Endothelial cell of umbilical vein (primary cell): ENCODE results near the gene SEC11C. TPM values are rescaled to one million over a fixed set of nuclear protein-coding genes. Genes with fewer than 3 reads are reported as not detected.

ENCODE experiments used
- Bru-seq: library from RNA; stranded (reverse); fragments of 400-500 nt; gene quantifications from one replicate; lab custom pipeline; 2021; lab: Mats Ljungman, UMichigan
- BruChase-seq, 2 experiments: library from RNA; stranded (reverse); fragments of 400-500 nt; gene quantifications; one replicate each; lab custom pipeline; 2021; lab: Mats Ljungman, UMichigan
- BruUV-seq: library from RNA; stranded (reverse); fragments of 400-500 nt; replicated peaks from 2 replicates; lab custom pipeline; 2021; lab: Mats Ljungman, UMichigan
- CTCF ChIA-PET: fragments of 300-600, 350-600 bp; sonication (Branson Sonifier 250); formaldehyde crosslinking; loops from one replicate; lab custom pipeline; 2021; ENCODE audit warnings: antibody characterized with exemption, inconsistent platforms; lab: Charles Lee
- POLR2A ChIA-PET: fragments of 300-600, 350-600 bp; sonication (Branson Sonifier 250); formaldehyde crosslinking; loops from one replicate; lab custom pipeline; 2021; ENCODE audit warnings: antibody characterized with exemption, inconsistent platforms; lab: Charles Lee
- DNase-seq: peaks from one replicate; pipeline ENCODE4 v3.0.0-alpha.2; 2011; ENCODE audit warnings: low read depth, low spot score
- FAIRE-seq: peaks from 2 replicates; lab custom pipeline; 2011; peaks lifted over from hg19 to GRCh38; lab: Jason Lieb, UNC
- H2AFZ ChIP-seq: 2 replicates; pipeline ENCODE4 v1.6.0; 2012; ENCODE audit warnings: low read depth, low read length, control low read depth, inconsistent platforms
- H3K27ac ChIP-seq: 2 replicates; pipeline ENCODE4 v1.5.1; 2011; ENCODE audit warnings: low read depth, mild to moderate bottlenecking, control low read depth, low read length, moderate library complexity; ENCODE audit not compliant: insufficient read depth
- H3K27me3 ChIP-seq, 2 experiments: 2 replicates each; pipeline versions ENCODE4 v1.6.0 to v1.6.1; 2011; ENCODE audit warnings: low read length in 2 of 2, mixed read lengths in 1 of 2; ENCODE audit not compliant: control insufficient read depth in 2 of 2, insufficient read depth in 2 of 2
- H3K36me3 ChIP-seq, 2 experiments: 2 replicates in 1 of 2; 3 replicates in 1 of 2; pipeline ENCODE4 v1.5.1; 2011; ENCODE audit warnings: low read length in 2 of 2, mild to moderate bottlenecking in 1 of 2, moderate library complexity in 1 of 2; ENCODE audit not compliant: control insufficient read depth in 2 of 2, insufficient read depth in 2 of 2; ENCODE audit errors: extremely low read depth in 1 of 2
- H3K4me1 ChIP-seq: 3 replicates; pipeline ENCODE4 v1.5.1; 2011; ENCODE audit warnings: mild to moderate bottlenecking, low read length; ENCODE audit not compliant: control insufficient read depth, insufficient read depth; ENCODE audit errors: extremely low read depth
- H3K4me2 ChIP-seq: 2 replicates; pipeline ENCODE4 v1.6.1; 2011; ENCODE audit warnings: low read length, control low read depth, mixed read lengths; ENCODE audit not compliant: insufficient read depth
- H3K4me3 ChIP-seq, 3 experiments: fragments of 200-600 bp in 1 of 3; sonication (generic), shearing (Covaris generic) in 1 of 3; replicated peaks in 1 of 3; 2 replicates each; pipeline ENCODE4 v1.5.1; 2011 to 2016; ENCODE audit warnings: control low read depth in 3 of 3, low read length in 3 of 3, mild to moderate bottlenecking in 2 of 3, inconsistent platforms in 1 of 3, low read depth in 1 of 3, moderate library complexity in 1 of 3; ENCODE audit not compliant: insufficient read depth in 1 of 3
- H3K79me2 ChIP-seq: 2 replicates; pipeline ENCODE4 v1.6.0; 2012; ENCODE audit warnings: low read length, inconsistent platforms; ENCODE audit not compliant: control insufficient read depth, insufficient read depth
- H3K9ac ChIP-seq: replicated peaks from 2 replicates; pipeline ENCODE3; 2011; ENCODE audit warnings: low read length, control low read depth; ENCODE audit not compliant: insufficient read depth; ENCODE audit errors: extremely low read depth
- H3K9me1 ChIP-seq: replicated peaks from 3 replicates; pipeline ENCODE4 v1.6.0; 2011; ENCODE audit warnings: mild to moderate bottlenecking, low read length; ENCODE audit not compliant: control insufficient read depth, insufficient read depth; ENCODE audit errors: extremely low read depth
- H3K9me3 ChIP-seq: replicated peaks from 2 replicates; pipeline ENCODE4 v1.5.1; 2012; ENCODE audit warnings: low read length, inconsistent platforms; ENCODE audit not compliant: control insufficient read depth, insufficient read depth
- H4K20me1 ChIP-seq: replicated peaks from 2 replicates; pipeline ENCODE3; 2011; ENCODE audit warnings: mild to moderate bottlenecking, low read length; ENCODE audit not compliant: control insufficient read depth, insufficient read depth; ENCODE audit errors: extremely low read depth
- EZH2 ChIP-seq: IDR thresholded peaks from 2 replicates; pipeline ENCODE4 v1.6.1; 2012; ENCODE audit warnings: borderline replicate concordance, low read depth, mild to moderate bottlenecking, moderate library complexity, low read length, inconsistent platforms; ENCODE audit not compliant: severe bottlenecking
- MAX ChIP-seq: IDR thresholded peaks from 2 replicates; pipeline ENCODE4 v1.6.1; 2011; ENCODE audit not compliant: insufficient read depth, insufficient read length
- POLR2AphosphoS5 ChIP-seq: IDR thresholded peaks from 2 replicates; pipeline ENCODE4 v1.6.1; 2012; ENCODE audit warnings: low read depth, mild to moderate bottlenecking, control low read depth, low read length, moderate library complexity; ENCODE audit not compliant: insufficient read depth
- dilution Hi-C: fragments of 300-500 bp; cut with MboI; formaldehyde crosslinking; loops from one replicate; pipeline ENCODE4 v1.15.0; 2019; ENCODE audit warnings: low sequenced_read_pairs; ENCODE audit not compliant: extremely low pct_ligation_motif_present
- intact Hi-C: fragments of 100-400 bp; cut with micrococcal nuclease; formaldehyde crosslinking; loops from one replicate; pipeline ENCODE4 v1.10.0; 2022
- long read RNA-seq: library from polyadenylated mRNA; stranded (forward); transcript quantifications from one replicate; pipeline ENCODE4 v2.0.0, GENCODE V29; 2021
- polyA minus RNA-seq, 3 experiments: library from RNA; depleted of rRNA, polyadenylated mRNA; stranded (reverse); fragments of >200 nt; gene quantifications; 1 replicate in 1 of 3; 2 replicates in 2 of 3; pipeline ENCODE4 v1.2.3, GENCODE V29; 2011
- polyA plus RNA-seq, 4 experiments: library from polyadenylated mRNA; depleted of rRNA in 3 of 4; stranded (reverse) in 3 of 4; unstranded in 1 of 4; fragments of >200 nt; gene quantifications; 2 replicates each; pipeline versions ENCODE4 v1.2.1 to v1.2.3, GENCODE V29; 2011 to 2012; ENCODE audit warnings: missing spikeins in 1 of 4
- total RNA-seq: library from RNA; stranded (reverse); gene quantifications from 2 replicates; pipeline ENCODE4 v1.2.3, GENCODE V29; 2021

The SEC11C gene
- 29.8 and 36.8 TPM in 2 replicates for total RNA-seq
- polyA plus RNA-seq, result 16.3 and 20.0 TPM in 2 replicates
- polyA plus RNA-seq (2011; cell fraction: cytosol; rRNA removed), result 21.1 and 24.4 TPM in 2 replicates
- 11.0 and 11.6 TPM in 2 replicates for polyA plus RNA-seq (2011; cell fraction: nucleus; rRNA removed)
- 31.5 and 51.2 TPM in 2 replicates for polyA plus RNA-seq (2012)
- 6.3 and 8.8 TPM in 2 replicates for polyA minus RNA-seq
- 12.9 TPM for polyA minus RNA-seq (2011; cell fraction: cytosol; rRNA and poly(A)+ RNA removed)
- 2.1 and 3.2 TPM in 2 replicates for polyA minus RNA-seq (2011; cell fraction: nucleus; rRNA and poly(A)+ RNA removed)
- Bru-seq, nascent RNA, result percentile 64 among the genes with signal in this experiment
- BruChase-seq, experiment 1, labeled RNA remaining after a 6-hour chase, result percentile 61 among the genes with signal in this experiment
- percentile 58 among the genes with signal in this experiment for BruChase-seq, experiment 2, labeled RNA remaining after a 2-hour chase
- long read RNA-seq, transcript SEC11C-204 (6 exons, 1,202 nt), result major isoform, 106 of 114 reads
- long read RNA-seq, partial matches to known transcripts, result 0 of 114 reads
- long read RNA-seq, other reads (novel, unspliced or antisense), result 3 of 114 reads

GRCh38 chr18:59139615-59140301 lies at the start of gene SEC11C:
Gene SEC11C, plus strand, starts transcription at chr18:59139884. Its CDS starts 65 bp downstream, at chr18:59139949.
- Histone ChIP-seq H3K4me1 (peaks cover 5% of the 10 kb centered on the region), H3K9me3 (no peaks in the 10 kb centered on the region), H4K20me1 (no peaks in the 10 kb centered on the region), H3K9me1 (no peaks in the 10 kb centered on the region), H3K79me2 (no peaks in the 10 kb centered on the region), H3K4me2 (peak within 1 kb of the TSS; percentile 64), H3K27ac (peak within 1 kb of the TSS; percentile 67), H3K9ac (peak within 1 kb of the TSS; percentile 74), H3K4me3 (peak within 1 kb of the TSS; percentile 39 to 79 (median 50)), H3K36me3 (no peaks in the 10 kb centered on the region), H2AFZ (peak within 1 kb of the TSS; percentile 85), H3K27me3 (peaks cover under 1 to 8% of the 10 kb centered on the region in 2 experiments)
- peak; percentile 99 for DNase-seq
- ChIA-PET POLR2A (no interaction called here), CTCF (interaction anchor here (0.7 to 1.9 kb wide), 5 partner anchors 13 to 376 kb away, joined by 3 to 6 read pairs (median 5); no protein-coding TSS in a partner anchor)
- intact Hi-C loops, result loop anchor here (2.0 kb wide), 1 partner anchor 219 kb away; the partner anchor contains the start of gene LMAN1
- dilution Hi-C loops, result no loop called here
- TF ChIP-seq EZH2, result no peak
- TF ChIP-seq POLR2AphosphoS5, result peak; percentile 43
- peak; percentile 87 for TF ChIP-seq MAX
- no peak for FAIRE-seq
- no TSS peak for BruUV-seq
